Skeletal muscle tissue (tissue), 4 donors: Measurements from ENCODE around the gene PASK. TPM values are rescaled to one million over a fixed set of nuclear protein-coding genes. Genes with fewer than 3 reads are reported as not detected.

Experiments
- H3K27ac ChIP-seq: one replicate; pipeline ENCODE4 v1.7.0; 2013; ENCODE audit warnings: mild to moderate bottlenecking, low read depth, low read length, inconsistent platforms
- H3K27me3 ChIP-seq, 3 donors: one replicate each; pipeline ENCODE4 v1.7.0; 2013; ENCODE audit warnings: low read length in 3 of 3; ENCODE audit not compliant: control insufficient read depth in 3 of 3, insufficient read depth in 3 of 3
- H3K36me3 ChIP-seq, 3 donors: one replicate each; pipeline ENCODE4 v1.7.0; 2013; ENCODE audit warnings: low read length in 3 of 3; ENCODE audit not compliant: control insufficient read depth in 3 of 3, insufficient read depth in 3 of 3
- H3K4me1 ChIP-seq, 3 donors: one replicate each; pipeline ENCODE4 v1.7.0; 2013; ENCODE audit warnings: low read length in 3 of 3, mild to moderate bottlenecking in 3 of 3; ENCODE audit not compliant: control insufficient read depth in 3 of 3, insufficient read depth in 3 of 3
- H3K4me3 ChIP-seq, 3 donors: one replicate each; pipeline ENCODE4 v1.7.0; 2013; ENCODE audit warnings: low read length in 3 of 3
- H3K9ac ChIP-seq, 3 donors: one replicate each; pipeline ENCODE4 v1.7.0; 2013; ENCODE audit warnings: low read length in 3 of 3, mild to moderate bottlenecking in 3 of 3, moderate library complexity in 2 of 3, low read depth in 1 of 3
- H3K9me3 ChIP-seq, 3 donors: one replicate each; pipeline ENCODE4 v1.7.0; 2013; ENCODE audit warnings: low read length in 3 of 3; ENCODE audit not compliant: control insufficient read depth in 3 of 3
- total RNA-seq: library from RNA; depleted of rRNA; stranded (reverse); fragments of >200 nt; gene quantifications from one replicate; pipeline ENCODE4 v1.2.3, GENCODE V29; 2014
- donor health status: Osteomylitis.

The PASK gene
- total RNA-seq, 1 donor from 2014 or later, result 3.7 TPM

- Histone ChIP-seq H3K36me3 (peaks cover 57 to 72% (median 69%) of the 10 kb centered on the region in 3 donors), H3K4me1 (no peaks in the 10 kb centered on the region), H3K27me3 (no peaks in the 10 kb centered on the region), H3K9ac (no peak overlapping the region), H3K9me3 (no peaks in the 10 kb centered on the region), H3K4me3 (no peak overlapping the region), H3K27ac (no peak overlapping the region)
These were observed 80.1 kb downstream of the PASK start for GRCh38 chr2:241068942-241069810.

DNA sequence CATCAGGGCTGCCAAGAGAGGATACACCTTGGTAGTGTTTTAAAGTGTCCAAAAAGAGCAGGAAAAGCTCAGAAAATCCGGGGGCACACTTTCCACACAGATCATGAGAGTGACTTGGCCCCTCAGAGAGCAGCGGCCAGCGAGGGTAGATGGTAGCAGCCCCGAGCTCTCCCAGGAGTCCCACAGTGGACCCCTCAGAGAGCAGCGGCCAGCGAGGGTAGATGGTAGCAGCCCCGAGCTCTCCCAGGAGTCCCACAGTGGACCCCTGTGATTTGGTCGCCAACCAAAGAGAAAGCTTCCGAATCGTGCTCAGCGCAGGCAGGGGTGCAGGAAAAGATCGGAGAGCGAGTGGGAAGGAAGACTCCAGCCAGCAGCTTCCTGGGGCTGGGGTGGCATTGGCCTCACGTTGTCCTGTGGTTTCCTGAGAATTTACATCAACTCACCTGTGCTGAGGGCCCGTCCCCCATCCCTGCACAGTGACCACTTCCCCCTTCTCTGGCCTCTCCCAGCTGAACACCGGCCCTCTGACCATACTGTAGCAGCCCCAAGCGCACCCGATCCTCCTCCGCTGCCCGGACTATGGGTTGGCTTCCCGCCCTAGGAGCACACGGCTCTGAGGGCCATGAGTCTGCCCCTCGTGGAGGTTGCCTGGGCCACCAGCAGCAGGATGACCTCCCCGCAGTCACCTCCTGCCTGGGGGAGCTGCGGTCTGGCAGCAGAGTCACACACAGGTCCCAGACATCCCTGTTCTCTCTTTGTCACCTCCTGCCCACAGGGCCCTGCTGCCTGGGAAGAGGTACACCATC, 80.9 kb downstream of the PASK start:
- Histone ChIP-seq H3K4me1 (no peaks in the 10 kb centered on the region), H3K27me3 (no peaks in the 10 kb centered on the region), H3K9me3 (no peaks in the 10 kb centered on the region), H3K27ac (no peak overlapping the region), H3K36me3 (peaks cover 49 to 65% (median 63%) of the 10 kb centered on the region in 3 donors), H3K9ac (no peak overlapping the region), H3K4me3 (no peak overlapping the region)

DNA sequence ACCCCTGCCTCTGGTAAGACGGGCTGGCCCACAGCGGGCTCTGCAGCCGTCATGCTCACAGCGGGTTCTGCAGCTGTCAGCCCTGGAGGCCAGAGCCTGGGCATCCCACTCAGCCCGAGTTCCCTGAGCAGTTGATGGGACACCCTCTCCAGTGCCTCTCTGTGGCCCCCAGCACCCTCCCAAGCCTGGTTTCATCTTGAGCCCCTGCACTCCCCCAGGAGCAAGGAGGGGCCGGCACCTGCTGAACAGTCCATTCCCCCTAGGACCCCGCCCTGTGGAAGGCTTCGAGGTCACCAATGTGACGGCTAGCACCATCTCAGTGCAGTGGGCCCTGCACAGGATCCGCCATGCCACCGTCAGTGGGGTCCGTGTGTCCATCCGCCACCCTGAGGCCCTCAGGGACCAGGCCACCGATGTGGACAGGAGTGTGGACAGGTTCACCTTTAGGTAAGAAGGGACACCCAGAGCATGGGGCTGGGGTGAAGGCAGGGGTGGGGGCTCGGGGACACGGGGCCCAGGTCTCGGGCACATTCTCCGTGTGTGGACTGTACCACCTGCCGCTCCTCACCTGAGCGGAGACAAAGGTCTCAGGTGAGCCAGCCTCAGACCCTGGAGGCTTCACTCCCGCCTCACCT, 81.7 kb downstream of the PASK start:
- Histone ChIP-seq H3K27me3 (no peaks in the 10 kb centered on the region), H3K4me3 (no peak overlapping the region), H3K9me3 (no peaks in the 10 kb centered on the region), H3K9ac (no peak overlapping the region), H3K36me3 (peaks cover 43 to 59% (median 56%) of the 10 kb centered on the region in 3 donors), H3K27ac (no peak overlapping the region), H3K4me1 (no peaks in the 10 kb centered on the region)

DNA sequence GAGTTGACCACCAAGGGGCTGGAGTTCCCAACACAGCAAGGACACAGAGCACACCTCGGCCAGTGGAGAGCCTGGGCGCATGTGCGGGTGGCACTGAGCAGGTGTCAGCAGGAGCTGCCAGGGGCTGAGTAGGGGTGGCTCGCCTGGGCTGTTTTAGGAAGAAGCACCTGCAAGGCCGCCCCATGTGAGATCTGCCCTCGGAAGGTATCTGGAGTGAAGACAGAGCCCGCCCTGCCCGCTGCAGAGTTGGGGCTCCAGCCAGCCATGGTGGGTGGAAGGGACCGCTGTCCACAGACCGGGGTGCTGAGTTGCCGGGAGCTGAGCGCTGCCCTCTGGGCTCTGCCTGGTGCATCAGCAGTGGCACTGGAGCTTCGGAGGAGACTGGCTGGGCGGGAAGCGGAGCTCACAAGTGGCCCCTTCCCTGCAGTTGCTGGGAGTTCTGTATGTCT, 82.4 kb downstream of the PASK start:
- Histone ChIP-seq H3K27me3 (no peaks in the 10 kb centered on the region), H3K9ac (no peak overlapping the region), H3K4me3 (no peak overlapping the region), H3K4me1 (no peaks in the 10 kb centered on the region), H3K36me3 (peaks cover 37 to 52% (median 49%) of the 10 kb centered on the region in 3 donors), H3K27ac (no peak overlapping the region), H3K9me3 (no peaks in the 10 kb centered on the region)

GRCh38 chr2:241066171-241066892, 82.9 kb downstream of the PASK start:
- H3K27ac ChIP-seq, result no peak overlapping the region
- H3K4me1 ChIP-seq, result no peaks in the 10 kb centered on the region
- H3K27me3 ChIP-seq, result no peaks in the 10 kb centered on the region
- H3K36me3 ChIP-seq, result peaks cover 35 to 49% (median 45%) of the 10 kb centered on the region in 3 donors
- no peak overlapping the region for H3K4me3 ChIP-seq
- no peaks in the 10 kb centered on the region for H3K9me3 ChIP-seq
- H3K9ac ChIP-seq, result no peak overlapping the region

- Histone ChIP-seq H3K4me3 (no peak overlapping the region), H3K9ac (no peak overlapping the region), H3K27ac (no peak overlapping the region), H3K9me3 (no peaks in the 10 kb centered on the region), H3K4me1 (no peaks in the 10 kb centered on the region), H3K27me3 (no peaks in the 10 kb centered on the region), H3K36me3 (peaks cover 28 to 40% (median 36%) of the 10 kb centered on the region in 3 donors)
These were observed 83.9 kb downstream of the PASK start for GRCh38 chr2:241065355-241065803.

DNA sequence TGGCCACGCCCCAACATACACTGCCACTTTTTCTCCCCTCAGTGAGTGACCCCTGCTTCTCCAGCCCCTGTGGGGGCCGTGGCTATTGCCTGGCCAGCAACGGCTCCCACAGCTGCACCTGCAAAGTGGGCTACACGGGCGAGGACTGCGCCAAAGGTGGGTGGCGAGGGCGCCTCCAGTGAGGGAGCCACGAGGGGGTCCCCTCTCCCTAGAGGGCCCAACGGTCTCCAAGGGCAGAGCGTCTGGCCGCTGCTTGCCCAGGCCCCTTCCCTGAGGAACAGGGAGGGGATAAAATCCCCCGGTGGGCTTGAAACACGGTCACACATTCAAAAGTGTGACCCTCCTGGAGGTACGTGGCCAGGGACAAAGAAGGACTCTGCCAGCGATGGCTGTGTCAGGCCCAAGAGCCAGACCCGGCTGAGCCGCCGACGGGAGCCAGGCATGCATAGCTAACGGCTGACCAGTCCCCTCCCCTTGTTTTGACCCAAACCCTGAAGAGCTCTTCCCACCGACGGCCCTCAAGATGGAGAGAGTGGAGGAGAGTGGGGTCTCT, 84.4 kb downstream of the PASK start:
- Histone ChIP-seq H3K27ac (no peak overlapping the region), H3K4me1 (no peaks in the 10 kb centered on the region), H3K36me3 (peaks cover 23 to 35% (median 31%) of the 10 kb centered on the region in 3 donors), H3K4me3 (no peak overlapping the region), H3K9me3 (no peaks in the 10 kb centered on the region), H3K27me3 (no peaks in the 10 kb centered on the region), H3K9ac (no peak overlapping the region)

DNA sequence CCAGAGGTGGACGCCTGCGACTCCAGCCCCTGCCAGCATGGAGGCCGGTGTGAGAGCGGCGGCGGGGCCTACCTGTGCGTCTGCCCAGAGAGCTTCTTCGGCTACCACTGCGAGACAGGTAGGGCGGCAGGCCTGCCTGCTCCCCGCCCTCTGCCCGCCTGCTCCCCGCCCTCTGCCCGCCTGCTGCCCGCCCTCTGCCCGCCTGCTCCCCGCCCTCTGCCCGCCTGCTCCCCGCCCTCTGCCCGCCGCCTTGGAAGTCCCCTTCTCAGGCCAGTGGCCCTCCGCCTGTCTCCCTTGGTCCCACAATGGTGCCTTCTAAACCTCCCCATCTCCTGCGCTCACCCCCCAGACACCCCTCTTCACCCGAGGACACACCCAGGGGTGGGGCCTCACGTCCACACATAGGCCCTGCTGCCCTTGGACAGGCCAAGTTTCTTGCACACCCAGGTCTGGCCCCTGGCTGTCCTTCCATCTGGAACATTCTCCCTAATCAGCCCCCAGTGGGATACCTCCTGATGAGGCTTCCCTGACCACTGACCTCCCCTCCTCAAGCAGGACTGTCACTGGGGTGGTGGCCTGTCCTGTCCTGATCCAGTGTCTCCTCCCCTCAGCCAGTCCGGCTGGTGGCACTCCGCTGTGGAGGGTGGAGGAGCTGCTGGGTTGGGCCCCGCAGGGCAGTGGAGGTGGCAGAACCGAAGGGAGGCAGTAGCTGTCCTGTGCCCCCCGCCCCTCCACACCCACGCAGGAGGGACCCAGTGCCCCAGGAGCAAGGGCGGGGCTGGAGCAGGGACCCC, 85.1 kb downstream of the PASK start:
- H3K36me3 ChIP-seq, result peaks cover 17 to 29% (median 24%) of the 10 kb centered on the region in 3 donors
- H3K4me3 ChIP-seq, result no peak overlapping the region
- no peaks in the 10 kb centered on the region for H3K9me3 ChIP-seq
- H3K9ac ChIP-seq, result no peak overlapping the region
- H3K27me3 ChIP-seq, result no peaks in the 10 kb centered on the region
- no peak overlapping the region for H3K27ac ChIP-seq
- no peaks in the 10 kb centered on the region for H3K4me1 ChIP-seq
